H9 (cell line): ENCODE data around the gene CD19. TPM values are rescaled to one million over a fixed set of nuclear protein-coding genes. Genes with fewer than 3 reads are reported as not detected.

Source experiments
- DNase-seq: peaks from one replicate; pipeline ENCODE4 v3.0.0-alpha.2; 2017
- H2AFZ ChIP-seq: one replicate; pipeline ENCODE4 v1.6.1; 2013; ENCODE audit warnings: mild to moderate bottlenecking, low read length, control low read depth, moderate library complexity
- H2AK5ac ChIP-seq: 2 replicates; pipeline ENCODE4 v1.6.1; 2013; ENCODE audit warnings: low read length, control low read depth, mixed read lengths; ENCODE audit not compliant: insufficient read length
- H2BK120ac ChIP-seq: one replicate; pipeline ENCODE4 v1.6.1; 2013; ENCODE audit warnings: low read depth, mild to moderate bottlenecking, low read length, control low read depth, inconsistent platforms; ENCODE audit not compliant: poor library complexity, severe bottlenecking
- H2BK12ac ChIP-seq: 2 replicates; pipeline ENCODE4 v1.6.1; 2013; ENCODE audit warnings: low read length, control low read depth, mixed read lengths, low read depth; ENCODE audit not compliant: insufficient read length
- H2BK15ac ChIP-seq: 2 replicates; pipeline ENCODE4 v1.6.1; 2013; ENCODE audit warnings: low read depth, low read length, control low read depth
- H2BK20ac ChIP-seq: one replicate; pipeline ENCODE4 v1.6.1; 2013; ENCODE audit warnings: low read depth, mild to moderate bottlenecking, low read length, control low read depth, inconsistent platforms; ENCODE audit not compliant: poor library complexity, severe bottlenecking
- H2BK5ac ChIP-seq: 2 replicates; pipeline ENCODE4 v1.6.1; 2013; ENCODE audit warnings: low read length, control low read depth, mixed read lengths; ENCODE audit not compliant: insufficient read length
- H3K14ac ChIP-seq: 2 replicates; pipeline ENCODE4 v1.6.1; 2013; ENCODE audit warnings: low read length, control low read depth; ENCODE audit not compliant: insufficient read depth
- H3K18ac ChIP-seq: 2 replicates; pipeline ENCODE4 v1.6.1; 2013; ENCODE audit warnings: low read depth, mild to moderate bottlenecking, mixed read lengths, low read length, control low read depth; ENCODE audit not compliant: insufficient read length
- H3K23ac ChIP-seq: 2 replicates; pipeline ENCODE4 v1.6.1; 2013; ENCODE audit warnings: low read length, control low read depth, mixed read lengths, low read depth; ENCODE audit not compliant: insufficient read length
- H3K23me2 ChIP-seq: 2 replicates; pipeline ENCODE4 v1.6.1; 2013; ENCODE audit warnings: low read depth, mild to moderate bottlenecking, mixed read lengths, low read length, control low read depth; ENCODE audit not compliant: insufficient read length, poor library complexity, severe bottlenecking
- H3K27ac ChIP-seq: 2 replicates; pipeline ENCODE4 v1.5.1; 2013; ENCODE audit warnings: low read length, control low read depth, mixed read lengths, low read depth; ENCODE audit not compliant: insufficient read length
- H3K27me3 ChIP-seq: 2 replicates; pipeline ENCODE4 v1.6.1; 2013; ENCODE audit warnings: low read length, control low read depth, inconsistent platforms; ENCODE audit not compliant: insufficient read depth
- H3K4ac ChIP-seq: 2 replicates; pipeline ENCODE4 v1.6.1; 2013; ENCODE audit warnings: low read depth, mild to moderate bottlenecking, control low read depth, inconsistent platforms, low read length, moderate library complexity
- H3K4me1 ChIP-seq: 2 replicates; pipeline ENCODE4 v1.6.1; 2013; ENCODE audit warnings: low read length, control low read depth, inconsistent platforms; ENCODE audit not compliant: insufficient read depth
- H3K4me2 ChIP-seq: 2 replicates; pipeline ENCODE4 v1.6.1; 2013; ENCODE audit warnings: low read length, control low read depth, mixed read lengths; ENCODE audit not compliant: insufficient read length, insufficient read depth
- H3K56ac ChIP-seq: 2 replicates; pipeline ENCODE4 v1.6.1; 2013; ENCODE audit warnings: low read depth, mild to moderate bottlenecking, mixed read lengths, low read length, control low read depth; ENCODE audit not compliant: insufficient read length
- H3K79me1 ChIP-seq: 2 replicates; pipeline ENCODE4 v1.6.1; 2013; ENCODE audit warnings: low read depth, mild to moderate bottlenecking, moderate library complexity, low read length, control low read depth, inconsistent platforms; ENCODE audit not compliant: insufficient read depth, poor library complexity, severe bottlenecking
- H3K79me2 ChIP-seq: 2 replicates; pipeline ENCODE4 v1.6.1; 2013; ENCODE audit warnings: low read length, control low read depth, inconsistent platforms; ENCODE audit not compliant: insufficient read depth
- H3K9ac ChIP-seq: 2 replicates; pipeline ENCODE4 v1.6.1; 2013; ENCODE audit warnings: low read length, control low read depth, mixed read lengths; ENCODE audit not compliant: insufficient read length; ENCODE audit errors: extremely low read depth
- H3K9me3 ChIP-seq: one replicate; pipeline ENCODE4 v1.6.1; 2013; ENCODE audit warnings: low read depth, low read length, inconsistent platforms; ENCODE audit not compliant: control insufficient read depth
- H3T11ph ChIP-seq: one replicate; pipeline ENCODE4 v1.6.1; 2013; ENCODE audit warnings: mild to moderate bottlenecking, low read length, control low read depth, inconsistent platforms
- H4K20me1 ChIP-seq: one replicate; pipeline ENCODE4 v1.6.1; 2013; ENCODE audit not compliant: control insufficient read depth, insufficient read length, insufficient read depth
- H4K5ac ChIP-seq: 2 replicates; pipeline ENCODE4 v1.6.1; 2013; ENCODE audit warnings: low read depth, mild to moderate bottlenecking, mixed read lengths, low read length, control low read depth; ENCODE audit not compliant: insufficient read length
- H4K8ac ChIP-seq: replicated peaks from 2 replicates; pipeline ENCODE4 v1.6.1; 2013; ENCODE audit warnings: low read length, control low read depth, mixed read lengths, low read depth; ENCODE audit not compliant: insufficient read length
- H4K91ac ChIP-seq: 2 replicates; pipeline ENCODE4 v1.6.1; 2013; ENCODE audit warnings: low read depth, mild to moderate bottlenecking, moderate library complexity, mixed read lengths, low read length, control low read depth; ENCODE audit not compliant: insufficient read length
- H3K27ac Mint-ChIP-seq, 3 experiments: 2 replicates in 2 of 3; 3 replicates in 1 of 3; pipeline ENCODE4 v1.8.0; 2020 to 2021; ENCODE audit warnings: mixed read lengths in 3 of 3, mild to moderate bottlenecking in 1 of 3, moderate library complexity in 1 of 3
- H3K27me3 Mint-ChIP-seq: 2 replicates; pipeline ENCODE4 v1.8.0; 2021; ENCODE audit warnings: low read depth, mild to moderate bottlenecking, moderate library complexity, mixed read lengths
- H3K36me3 Mint-ChIP-seq, 3 experiments: 2 replicates in 2 of 3; 3 replicates in 1 of 3; pipeline ENCODE4 v1.8.0; 2020 to 2021; ENCODE audit warnings: low read depth in 3 of 3, mixed read lengths in 3 of 3; ENCODE audit not compliant: insufficient read depth in 1 of 3
- H3K4me1 Mint-ChIP-seq, 2 experiments: 2 replicates each; pipeline ENCODE4 v1.8.0; 2020; ENCODE audit warnings: mixed read lengths in 2 of 2
- H3K4me3 Mint-ChIP-seq, 2 experiments: 2 replicates in 1 of 2; 3 replicates in 1 of 2; pipeline ENCODE4 v1.8.0; 2020 to 2021; ENCODE audit warnings: mild to moderate bottlenecking in 2 of 2, mixed read lengths in 2 of 2, moderate library complexity in 1 of 2
- H3K9me3 Mint-ChIP-seq, 2 experiments: 2 replicates in 1 of 2; 3 replicates in 1 of 2; pipeline ENCODE4 v1.8.0; 2020; ENCODE audit warnings: mild to moderate bottlenecking in 2 of 2, mixed read lengths in 2 of 2, moderate library complexity in 1 of 2
- CTCF ChIP-seq: fragments of 200-600 bp; sonication (generic); conservative IDR thresholded peaks from 3 replicates; pipeline ENCODE4 v1.8.0; 2021; ENCODE audit warnings: antibody characterized with exemption, mild to moderate bottlenecking
- WGBS: extraction: QIAGEN DNeasy Blood & Tissue Kit; methylation state at CpG from one replicate; pipeline ENCODE4 v1.1.7; 2013; ENCODE audit warnings: missing lambda C conversion rate, low lambda C conversion rate, mixed read lengths; ENCODE audit not compliant: insufficient read length; ENCODE audit errors: extremely low coverage; 5-methylcytosine and 5-hydroxymethylcytosine counted together
- total RNA-seq: library from RNA; stranded (reverse); gene quantifications from 2 replicates; pipeline ENCODE4 v1.2.1, GENCODE V29; 2021

Gene CD19
- total RNA-seq, 1 experiment from 2014 or later = 0.50 TPM

GRCh38 chr16:28935346-28935745, 3.6 kb downstream of the CD19 start:
- Histone ChIP-seq H3K4me1 (no peaks in the 10 kb centered on the region), H2AFZ (no peak overlapping the region), H3K14ac (no peak overlapping the region), H3K23ac (no peak overlapping the region), H3K9ac (no peak overlapping the region), H2BK15ac (no peak overlapping the region), H2BK120ac (no peak overlapping the region), H4K8ac (no peak overlapping the region), H3K27ac (no peak overlapping the region), H3K4ac (no peak overlapping the region), H3K56ac (no peak overlapping the region), H2AK5ac (no peak overlapping the region), H3K23me2 (peaks cover 5% of the 10 kb centered on the region), H2BK20ac (no peak overlapping the region), H3K79me2 (no peaks in the 10 kb centered on the region), H3K79me1 (no peaks in the 10 kb centered on the region), H4K20me1 (no peaks in the 10 kb centered on the region), H3K9me3 (no peaks in the 10 kb centered on the region), H3K18ac (no peak overlapping the region), H3T11ph (no peak overlapping the region), H3K27me3 (no peaks in the 10 kb centered on the region), H3K4me2 (no peak overlapping the region), H4K91ac (no peak overlapping the region), H2BK12ac (no peak overlapping the region), H2BK5ac (no peak overlapping the region), H4K5ac (no peak overlapping the region)
- peaks cover 15% of the 10 kb centered on the region for H3K27me3 Mint-ChIP-seq
- no peak for TF ChIP-seq CTCF
- no peak overlapping the region for H3K4me3 Mint-ChIP-seq
- H3K27ac Mint-ChIP-seq = no peak overlapping the region
- H3K36me3 Mint-ChIP-seq = no peaks in the 10 kb centered on the region; a peak in 1 of 7 replicates
- no CpG with 5 or more reads among the region's 4 CpGs for WGBS
- peaks cover 11 to 12% of the 10 kb centered on the region in 2 experiments for H3K4me1 Mint-ChIP-seq
- no peaks in the 10 kb centered on the region for H3K9me3 Mint-ChIP-seq
- DNase-seq = no peak
